Natural killer cell (primary cell): ENCODE results near the gene SEC14L2. TPM values are rescaled to one million over a fixed set of nuclear protein-coding genes. Genes with fewer than 3 reads are reported as not detected.

ENCODE experiments used
- ATAC-seq, 3 donors: fragments of 150-1000 bp in 2 of 3; fragments of 200-7000 bp in 1 of 3; cut with Tn5 transposase; 1 replicate in 1 of 3; 2 replicates in 2 of 3; pipeline ENCODE4 v1.10.0; 2021; ENCODE audit warnings: mild to moderate bottlenecking in 2 of 3, moderate library complexity in 2 of 3
- DNase-seq, 2 donors: peaks; one replicate each; pipeline versions ENCODE4 v3.0.0 to v3.0.0-alpha.2; 2013 to 2021; ENCODE audit warnings: mixed read lengths in 1 of 2
- H3K27ac ChIP-seq: one replicate; pipeline ENCODE4 v1.5.1; 2013; ENCODE audit warnings: mild to moderate bottlenecking, low read length
- H3K27me3 ChIP-seq: one replicate; pipeline ENCODE4 v1.6.1; 2013; ENCODE audit warnings: low read length; ENCODE audit not compliant: control insufficient read depth, insufficient read depth
- H3K36me3 ChIP-seq: one replicate; pipeline ENCODE4 v1.6.1; 2013; ENCODE audit warnings: low read length; ENCODE audit not compliant: control insufficient read depth, insufficient read depth
- H3K4me1 ChIP-seq: one replicate; pipeline ENCODE4 v1.6.1; 2013; ENCODE audit warnings: low read length; ENCODE audit not compliant: control insufficient read depth, insufficient read depth
- H3K4me3 ChIP-seq: one replicate; pipeline ENCODE4 v1.5.1; 2013; ENCODE audit warnings: low read length
- H3K9me3 ChIP-seq: one replicate; pipeline ENCODE4 v1.6.1; 2013; ENCODE audit warnings: low read length; ENCODE audit not compliant: control insufficient read depth, insufficient read depth
- H3K27ac Mint-ChIP-seq, 2 donors: one replicate each; pipeline ENCODE4 v1.8.0; 2022; ENCODE audit warnings: mild to moderate bottlenecking in 2 of 2, mixed read lengths in 2 of 2, moderate library complexity in 1 of 2
- H3K27me3 Mint-ChIP-seq, 2 donors: one replicate each; pipeline ENCODE4 v1.8.0; 2022; ENCODE audit warnings: low read depth in 2 of 2, mixed read lengths in 2 of 2
- H3K36me3 Mint-ChIP-seq: one replicate; pipeline ENCODE4 v1.8.0; 2022; ENCODE audit warnings: mixed read lengths
- H3K4me1 Mint-ChIP-seq, 2 donors: one replicate each; pipeline ENCODE4 v1.8.0; 2022; ENCODE audit warnings: mixed read lengths in 2 of 2
- H3K4me3 Mint-ChIP-seq: one replicate; pipeline ENCODE4 v1.8.0; 2022; ENCODE audit warnings: mild to moderate bottlenecking, moderate library complexity, mixed read lengths
- H3K9me3 Mint-ChIP-seq, 2 donors: one replicate each; pipeline ENCODE4 v1.8.0; 2022; ENCODE audit warnings: mixed read lengths in 2 of 2
- WGBS: methylation state at CpG from one replicate; pipeline ENCODE4 v1.1.7; 2013; ENCODE audit warnings: missing lambda C conversion rate; ENCODE audit not compliant: insufficient coverage; 5-methylcytosine and 5-hydroxymethylcytosine counted together
- intact Hi-C: fragments of 100-400 bp; cut with micrococcal nuclease; formaldehyde crosslinking; loops from one replicate; pipeline ENCODE4 v1.14.2; 2022
- total RNA-seq, 4 donors: library from RNA; stranded (reverse); fragments of 120-200 nt in 1 of 4; gene quantifications; one replicate each; pipeline versions ENCODE4 v1.2.3 to v1.2.4, GENCODE V29; 2013 to 2022
- TF ChIP-seq, protein P1 (sequence below): fragments of 200-600 bp; IDR thresholded peaks from one replicate; pipeline ENCODE4 v1.8.0; 2022; ENCODE audit warnings: antibody characterized with exemption

The SEC14L2 gene
- total RNA-seq, 3 donors from 2014 or later (not counting 1 experiment from before 2014, with no cell fraction given) = 0.71 to 6.6 (median 2.7) TPM

GRCh38 chr22:30416837-30417236, 20.0 kb downstream of the SEC14L2 start:
- TF ChIP-seq, protein P1, sequence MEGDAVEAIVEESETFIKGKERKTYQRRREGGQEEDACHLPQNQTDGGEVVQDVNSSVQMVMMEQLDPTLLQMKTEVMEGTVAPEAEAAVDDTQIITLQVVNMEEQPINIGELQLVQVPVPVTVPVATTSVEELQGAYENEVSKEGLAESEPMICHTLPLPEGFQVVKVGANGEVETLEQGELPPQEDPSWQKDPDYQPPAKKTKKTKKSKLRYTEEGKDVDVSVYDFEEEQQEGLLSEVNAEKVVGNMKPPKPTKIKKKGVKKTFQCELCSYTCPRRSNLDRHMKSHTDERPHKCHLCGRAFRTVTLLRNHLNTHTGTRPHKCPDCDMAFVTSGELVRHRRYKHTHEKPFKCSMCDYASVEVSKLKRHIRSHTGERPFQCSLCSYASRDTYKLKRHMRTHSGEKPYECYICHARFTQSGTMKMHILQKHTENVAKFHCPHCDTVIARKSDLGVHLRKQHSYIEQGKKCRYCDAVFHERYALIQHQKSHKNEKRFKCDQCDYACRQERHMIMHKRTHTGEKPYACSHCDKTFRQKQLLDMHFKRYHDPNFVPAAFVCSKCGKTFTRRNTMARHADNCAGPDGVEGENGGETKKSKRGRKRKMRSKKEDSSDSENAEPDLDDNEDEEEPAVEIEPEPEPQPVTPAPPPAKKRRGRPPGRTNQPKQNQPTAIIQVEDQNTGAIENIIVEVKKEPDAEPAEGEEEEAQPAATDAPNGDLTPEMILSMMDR = no peak
- intact Hi-C loops = no loop called here
- WGBS = 100% methylated on average over 1 of the region's 1 CpG

GRCh38 chr22:30420347-30421125, 23.7 kb downstream of the SEC14L2 start:
- H3K4me3 Mint-ChIP-seq = no peak overlapping the region
- peaks cover 29% of the 10 kb centered on the region for H3K4me1 ChIP-seq

More at GRCh38 chr22:30416837-30417236, 20.0 kb downstream of the SEC14L2 start:
- Mint-ChIP-seq H3K9me3 (no peaks in the 10 kb centered on the region), H3K36me3 (no peaks in the 10 kb centered on the region), H3K27ac (no peak overlapping the region), H3K27me3 (no peaks in the 10 kb centered on the region), H3K4me1 (peaks cover 0 to 3% of the 10 kb centered on the region in 2 donors), H3K4me3 (no peak overlapping the region)
- ATAC-seq (no peak), DNase-seq (no peak)
- H3K4me3 ChIP-seq = no peak overlapping the region
- H3K27me3 ChIP-seq = no peaks in the 10 kb centered on the region
- no peaks in the 10 kb centered on the region for H3K4me1 ChIP-seq
- peaks cover 7% of the 10 kb centered on the region for H3K36me3 ChIP-seq
- no peaks in the 10 kb centered on the region for H3K9me3 ChIP-seq
- H3K27ac ChIP-seq = no peak overlapping the region

DNA sequence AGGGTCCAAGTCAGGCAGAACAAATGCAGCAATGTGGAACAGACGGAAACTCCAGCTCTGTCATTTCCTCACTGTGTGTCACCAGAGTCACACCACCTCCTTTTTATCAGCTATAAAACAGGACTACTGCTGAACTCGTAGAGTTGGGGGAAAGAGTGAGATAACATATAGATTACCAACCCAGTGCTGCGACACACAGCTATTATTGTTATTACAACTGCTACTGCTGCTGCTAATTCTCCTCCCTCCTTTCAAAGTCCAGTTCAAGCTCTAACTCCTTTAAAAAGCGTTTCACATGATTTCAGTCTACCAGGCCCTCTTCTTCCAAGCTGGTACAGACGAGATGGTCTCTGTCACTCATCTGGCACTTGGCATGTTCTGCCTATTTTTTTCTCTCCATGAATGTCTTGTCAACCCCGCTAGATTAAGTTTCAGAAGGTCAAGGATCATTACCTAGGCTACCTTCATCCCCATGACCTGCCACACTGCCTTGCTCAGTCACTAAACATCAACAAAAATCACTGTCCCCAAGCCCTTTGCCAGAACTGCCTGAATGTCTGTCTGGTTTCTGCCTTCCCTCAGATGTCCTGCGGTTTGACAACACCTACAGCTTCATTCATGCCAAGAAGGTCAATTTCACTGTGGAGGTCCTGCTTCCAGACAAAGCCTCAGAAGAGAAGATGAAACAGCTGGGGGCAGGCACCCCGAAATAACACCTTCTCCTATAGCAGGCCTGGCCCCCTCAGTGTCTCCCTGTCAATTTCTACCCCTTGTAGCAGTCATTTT, 25.1 kb downstream of the SEC14L2 start:
- H3K36me3 Mint-ChIP-seq = no peaks in the 10 kb centered on the region
- H3K4me3 ChIP-seq = no peak overlapping the region
- peaks cover 41 to 48% of the 10 kb centered on the region in 2 donors for H3K4me1 Mint-ChIP-seq

More at GRCh38 chr22:30420347-30421125, 23.7 kb downstream of the SEC14L2 start:
- 97% methylated on average over 6 of the region's 6 CpGs for WGBS
- no peaks in the 10 kb centered on the region for H3K27me3 ChIP-seq
- intact Hi-C loops = no loop called here
- H3K36me3 ChIP-seq = peaks cover 5% of the 10 kb centered on the region
- ATAC-seq = no peak
- DNase-seq = no peak
- no peak overlapping the region for H3K4me3 ChIP-seq
- Mint-ChIP-seq H3K4me1 (peaks cover 29 to 34% of the 10 kb centered on the region in 2 donors), H3K9me3 (no peaks in the 10 kb centered on the region), H3K27me3 (no peaks in the 10 kb centered on the region), H3K36me3 (no peaks in the 10 kb centered on the region), H3K27ac (no peak overlapping the region)
- H3K27ac ChIP-seq = no peak overlapping the region
- TF ChIP-seq, protein P1 = no peak
- H3K9me3 ChIP-seq = no peaks in the 10 kb centered on the region

More for the DNA sequence above, 25.1 kb downstream of the SEC14L2 start:
- 95% methylated on average over 7 of the region's 8 CpGs for WGBS
- DNase-seq (no peak), ATAC-seq (no peak)
- H3K27ac ChIP-seq = no peak overlapping the region
- Mint-ChIP-seq H3K4me3 (peak overlapping the region; percentile 95), H3K27me3 (no peaks in the 10 kb centered on the region), H3K9me3 (no peaks in the 10 kb centered on the region), H3K27ac (peak overlapping the region; percentile 79 to 93)
- intact Hi-C loops = no loop called here
- no peaks in the 10 kb centered on the region for H3K9me3 ChIP-seq
- TF ChIP-seq, protein P1 = no peak
- H3K36me3 ChIP-seq = peaks cover 4% of the 10 kb centered on the region
- no peaks in the 10 kb centered on the region for H3K27me3 ChIP-seq
- peaks cover 41% of the 10 kb centered on the region for H3K4me1 ChIP-seq
